B cell (primary cell): ENCODE data around the gene ASF1A. TPM values are rescaled to one million over a fixed set of nuclear protein-coding genes. Genes with fewer than 3 reads are reported as not detected.
"Not testable (repeated sequence)": the region's sequence is repeated elsewhere in the genome, so short reads cannot be mapped to it uniquely, and the experiment has no call there.

Experiments used
- ATAC-seq: fragments of 200-7000 bp; cut with Tn5 transposase; one replicate; pipeline ENCODE4 v1.10.0; 2021; ENCODE audit warnings: low read depth, mild to moderate bottlenecking, moderate number of reproducible peaks, moderate library complexity
- CTCF ChIA-PET: fragments of 350-600 bp; sonication (Branson Sonifier 250); formaldehyde crosslinking; loops from one replicate; lab custom pipeline; 2021; ENCODE audit warnings: antibody characterized with exemption, inconsistent platforms; lab: Charles Lee
- POLR2A ChIA-PET: fragments of 350-600 bp; sonication (Branson Sonifier 250); formaldehyde crosslinking; loops from one replicate; lab custom pipeline; 2021; ENCODE audit warnings: antibody characterized with exemption; lab: Charles Lee
- DNase-seq: peaks from one replicate; pipeline ENCODE4 v3.0.0; 2013
- H2AFZ ChIP-seq: 2 replicates; pipeline ENCODE4 v1.6.1; 2012; ENCODE audit warnings: mild to moderate bottlenecking, low read depth, low read length; ENCODE audit not compliant: insufficient read depth, poor library complexity, severe bottlenecking
- H3K27ac ChIP-seq, 2 donors: 1 replicate in 1 of 2; 2 replicates in 1 of 2; pipeline ENCODE4 v1.5.1; 2012 to 2013; ENCODE audit warnings: low read length in 2 of 2, mild to moderate bottlenecking in 2 of 2, moderate library complexity in 1 of 2
- H3K27me3 ChIP-seq, 4 experiments: fragments of 200-600 bp in 1 of 4; sonication (generic) in 1 of 4; replicated peaks in 1 of 4; 1 replicate in 2 of 4; 2 replicates in 2 of 4; pipeline versions ENCODE4 v1.6.1 to v1.7.0; 2013 to 2016; ENCODE audit warnings: low read length in 3 of 4, mild to moderate bottlenecking in 2 of 4, mixed read lengths in 1 of 4, moderate library complexity in 1 of 4; ENCODE audit not compliant: insufficient read depth in 4 of 4, control insufficient read depth in 3 of 4; ENCODE audit errors: control extremely low read depth in 1 of 4
- H3K36me3 ChIP-seq, 2 experiments: replicated peaks in 1 of 2; 1 replicate in 1 of 2; 2 replicates in 1 of 2; pipeline versions ENCODE4 v1.6.1 to v1.7.1; 2013; ENCODE audit warnings: low read length in 1 of 2; ENCODE audit not compliant: insufficient read depth in 2 of 2, control insufficient read depth in 1 of 2; ENCODE audit errors: control extremely low read depth in 1 of 2, extremely low read depth in 1 of 2
- H3K4me1 ChIP-seq, 2 donors: fragments of 200-600 bp in 1 of 2; sonication (generic) in 1 of 2; 1 replicate in 1 of 2; 2 replicates in 1 of 2; pipeline versions ENCODE4 v1.5.1 to v1.6.1; 2013 to 2017; ENCODE audit warnings: low read length in 2 of 2; ENCODE audit not compliant: control insufficient read depth in 2 of 2, insufficient read depth in 2 of 2
- H3K4me2 ChIP-seq: replicated peaks from 2 replicates; pipeline ENCODE3; 2012; ENCODE audit warnings: mild to moderate bottlenecking, low read depth, low read length; ENCODE audit not compliant: poor library complexity, severe bottlenecking
- H3K4me3 ChIP-seq, 5 experiments: fragments of 200-600 bp in 1 of 5; sonication (generic) in 1 of 5; 1 replicate in 3 of 5; 2 replicates in 2 of 5; pipeline versions ENCODE4 v1.5.1 to v1.7.0; 2011 to 2016; ENCODE audit warnings: low read length in 4 of 5, mild to moderate bottlenecking in 4 of 5, low read depth in 2 of 5, control low read depth in 1 of 5, moderate library complexity in 1 of 5; ENCODE audit not compliant: insufficient read depth in 1 of 5; ENCODE audit errors: control extremely low read depth in 1 of 5, extremely low read depth in 1 of 5
- H3K79me2 ChIP-seq: fragments of 200-600 bp; sonication (generic); one replicate; pipeline ENCODE4 v1.6.0; 2016; ENCODE audit warnings: low read length; ENCODE audit not compliant: control insufficient read depth, insufficient read depth
- H3K9ac ChIP-seq: fragments of 200-600 bp; sonication (generic); 2 replicates; pipeline ENCODE4 v1.6.1; 2017; ENCODE audit warnings: mild to moderate bottlenecking, low read length, moderate library complexity
- H3K9me3 ChIP-seq, 3 donors: one replicate each; pipeline versions ENCODE4 v1.6.1 to v1.7.1; 2013; ENCODE audit warnings: low read length in 2 of 3; ENCODE audit not compliant: control insufficient read depth in 2 of 3, insufficient read depth in 1 of 3; ENCODE audit errors: control extremely low read depth in 1 of 3
- H4K20me1 ChIP-seq: 2 replicates; pipeline ENCODE4 v1.6.0; 2012; ENCODE audit warnings: mild to moderate bottlenecking, low read length; ENCODE audit not compliant: insufficient read depth, control insufficient read depth, poor library complexity, severe bottlenecking
- H3K27ac Mint-ChIP-seq: one replicate; pipeline ENCODE4 v1.8.0; 2021; ENCODE audit warnings: mixed read lengths
- H3K27me3 Mint-ChIP-seq: one replicate; pipeline ENCODE4 v1.8.0; 2021; ENCODE audit warnings: mixed read lengths
- H3K4me1 Mint-ChIP-seq: one replicate; pipeline ENCODE4 v1.8.0; 2021; ENCODE audit warnings: mixed read lengths
- H3K4me3 Mint-ChIP-seq: one replicate; pipeline ENCODE4 v1.8.0; 2021; ENCODE audit warnings: mixed read lengths
- H3K9me3 Mint-ChIP-seq: one replicate; pipeline ENCODE4 v1.8.0; 2022; ENCODE audit warnings: mixed read lengths; ENCODE audit not compliant: insufficient read depth
- EZH2 ChIP-seq: IDR thresholded peaks from 2 replicates; pipeline ENCODE4 v1.6.1; 2012; ENCODE audit warnings: borderline replicate concordance, low read depth, mild to moderate bottlenecking, moderate library complexity, low read length; ENCODE audit not compliant: insufficient read depth, poor library complexity, severe bottlenecking
- WGBS: methylation state at CpG from one replicate; pipeline ENCODE4 v1.1.5; 2013; ENCODE audit warnings: missing lambda C conversion rate; ENCODE audit not compliant: insufficient coverage; 5-methylcytosine and 5-hydroxymethylcytosine counted together
- intact Hi-C: fragments of 100-400 bp; cut with micrococcal nuclease; formaldehyde crosslinking; loops from one replicate; pipeline ENCODE4 v1.10.0; 2022
- polyA plus RNA-seq: library from polyadenylated mRNA; depleted of rRNA; stranded (reverse); fragments of >200 nt; gene quantifications from 2 replicates; pipeline ENCODE4 v1.2.3, GENCODE V29; 2012
- total RNA-seq, 2 donors: library from RNA; stranded (reverse); fragments of 120-200 nt in 1 of 2; gene quantifications; 1 replicate in 1 of 2; 2 replicates in 1 of 2; pipeline versions ENCODE4 v1.2.3 to v1.2.4, GENCODE V29; 2013 to 2022
- TF ChIP-seq, protein P1 (sequence below): fragments of 200-600 bp; IDR thresholded peaks from one replicate; pipeline ENCODE4 v1.8.0; 2022; ENCODE audit warnings: antibody characterized with exemption, mild to moderate bottlenecking

The ASF1A gene
- total and polyA plus RNA-seq, 2 donors (not counting 1 experiment from before 2014, with no cell fraction given): 4.0 to 25.3 TPM

DNA sequence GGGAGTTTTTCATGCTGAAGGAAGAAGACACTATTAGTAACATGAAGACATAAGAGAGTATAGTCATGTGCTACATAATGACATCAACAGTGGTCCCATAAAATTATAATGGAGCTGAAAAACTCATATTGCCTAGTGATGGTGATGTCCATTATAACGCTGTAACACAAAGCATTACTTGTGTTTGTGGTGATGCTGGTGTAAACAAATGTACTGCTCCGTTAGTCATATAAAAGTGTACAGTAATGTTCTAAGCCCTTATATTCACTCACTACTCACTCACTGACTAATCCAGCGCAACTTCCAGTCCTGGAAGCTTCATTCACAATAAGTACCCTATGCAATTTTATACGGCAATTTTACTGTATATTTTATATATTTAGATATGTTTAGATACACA lies 26.8 kb upstream of the ASF1A start:
- no CpG with 5 or more reads among the region's 4 CpGs for WGBS
- TF ChIP-seq EZH2: no peak
- TF ChIP-seq, protein P1, sequence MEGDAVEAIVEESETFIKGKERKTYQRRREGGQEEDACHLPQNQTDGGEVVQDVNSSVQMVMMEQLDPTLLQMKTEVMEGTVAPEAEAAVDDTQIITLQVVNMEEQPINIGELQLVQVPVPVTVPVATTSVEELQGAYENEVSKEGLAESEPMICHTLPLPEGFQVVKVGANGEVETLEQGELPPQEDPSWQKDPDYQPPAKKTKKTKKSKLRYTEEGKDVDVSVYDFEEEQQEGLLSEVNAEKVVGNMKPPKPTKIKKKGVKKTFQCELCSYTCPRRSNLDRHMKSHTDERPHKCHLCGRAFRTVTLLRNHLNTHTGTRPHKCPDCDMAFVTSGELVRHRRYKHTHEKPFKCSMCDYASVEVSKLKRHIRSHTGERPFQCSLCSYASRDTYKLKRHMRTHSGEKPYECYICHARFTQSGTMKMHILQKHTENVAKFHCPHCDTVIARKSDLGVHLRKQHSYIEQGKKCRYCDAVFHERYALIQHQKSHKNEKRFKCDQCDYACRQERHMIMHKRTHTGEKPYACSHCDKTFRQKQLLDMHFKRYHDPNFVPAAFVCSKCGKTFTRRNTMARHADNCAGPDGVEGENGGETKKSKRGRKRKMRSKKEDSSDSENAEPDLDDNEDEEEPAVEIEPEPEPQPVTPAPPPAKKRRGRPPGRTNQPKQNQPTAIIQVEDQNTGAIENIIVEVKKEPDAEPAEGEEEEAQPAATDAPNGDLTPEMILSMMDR: no peak
- no peak for ATAC-seq

DNA sequence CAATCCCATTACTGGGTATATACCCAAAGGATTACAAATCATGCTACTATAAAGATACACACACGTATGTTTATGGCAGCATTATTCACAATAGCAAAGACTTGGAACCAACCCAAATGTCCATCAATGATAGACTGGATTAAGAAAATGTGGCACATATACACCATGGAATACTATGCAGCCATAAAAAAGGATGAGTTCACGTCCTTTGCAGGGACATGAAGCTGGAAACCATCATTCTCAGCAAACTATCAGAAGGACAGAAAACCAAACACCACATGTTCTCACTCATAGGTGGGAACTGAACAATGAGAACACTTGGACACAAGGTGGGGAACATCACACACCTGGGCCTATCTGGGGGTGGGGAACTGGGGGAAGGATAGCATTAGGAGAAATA lies 25.1 kb upstream of the ASF1A start:
- H3K27me3 Mint-ChIP-seq, H2AFZ ChIP-seq, intact Hi-C loops, H3K36me3 ChIP-seq, H3K9ac ChIP-seq, DNase-seq, POLR2A ChIA-PET, H3K4me3 Mint-ChIP-seq, H3K9me3 ChIP-seq, ATAC-seq, H3K4me2 ChIP-seq, H3K4me3 ChIP-seq, H4K20me1 ChIP-seq, CTCF ChIA-PET, H3K27me3 ChIP-seq, H3K27ac ChIP-seq, H3K27ac Mint-ChIP-seq: not testable (repeated sequence)
- H3K9me3 Mint-ChIP-seq: peaks cover 18% of the 10 kb centered on the region
- peaks cover 12 to 15% of the 10 kb centered on the region in 2 donors for H3K4me1 ChIP-seq
- peaks cover 90% of the 10 kb centered on the region for H3K79me2 ChIP-seq
- peaks cover 52% of the 10 kb centered on the region for H3K4me1 Mint-ChIP-seq
- WGBS: 100% methylated on average over 1 of the region's 2 CpGs

More for the DNA sequence above, 26.8 kb upstream of the ASF1A start:
- no peaks in the 10 kb centered on the region for H3K36me3 ChIP-seq
- H3K79me2 ChIP-seq: peaks cover 91% of the 10 kb centered on the region
- H3K4me2 ChIP-seq: no peak overlapping the region
- H3K27me3 ChIP-seq: no peaks in the 10 kb centered on the region
- H3K4me3 ChIP-seq: no peak overlapping the region
- no peak overlapping the region for H3K4me3 Mint-ChIP-seq
- no peaks in the 10 kb centered on the region for H4K20me1 ChIP-seq
- no peak overlapping the region for H3K27ac ChIP-seq
- H3K9me3 Mint-ChIP-seq: peaks cover 18% of the 10 kb centered on the region
- H3K27me3 Mint-ChIP-seq: no peaks in the 10 kb centered on the region
- H2AFZ ChIP-seq: no peak overlapping the region
- H3K4me1 ChIP-seq: peaks cover 12 to 15% of the 10 kb centered on the region in 2 donors
- ChIA-PET CTCF (no interaction called here), POLR2A (no interaction called here)
- no peak overlapping the region for H3K27ac Mint-ChIP-seq
- peaks cover 56% of the 10 kb centered on the region for H3K4me1 Mint-ChIP-seq
- no peak overlapping the region for H3K9ac ChIP-seq
- H3K9me3 ChIP-seq: peaks cover 0 to 6% (median 1%) of the 10 kb centered on the region in 3 donors
- no peak for DNase-seq
- intact Hi-C loops: no loop called here
